SK-N-SH treated with all-trans-retinoic acid at 6 μM for 48 hours (cell line): Measurements from ENCODE around the gene HLCS.

Experiments
- ATAC-seq: fragments of 200-7000 bp; cut with Tn5 transposase; 3 replicates; pipeline ENCODE4 v1.9.1; 2020; ENCODE audit warnings: mild to moderate bottlenecking, moderate library complexity
- ARNTL ChIP-seq: fragments of 450-650 bp; formaldehyde crosslinking; IDR thresholded peaks from 2 replicates; pipeline ENCODE4 v1.5.0; 2020; ENCODE audit warnings: low read depth, mild to moderate bottlenecking, moderate library complexity, borderline replicate concordance
- BACH2 ChIP-seq: fragments of 250-450 bp; sonication (Bioruptor Pico); IDR thresholded peaks from 2 replicates; pipeline ENCODE4 v1.9.0; 2021; ENCODE audit warnings: mild to moderate bottlenecking, borderline replicate concordance
- CSRNP3 ChIP-seq: fragments of 250-450 bp; sonication (Bioruptor Pico); IDR thresholded peaks from 2 replicates; pipeline ENCODE4 v1.5.1; 2021; ENCODE audit warnings: mild to moderate bottlenecking, moderate library complexity
- ESRRG ChIP-seq: fragments of 250-450 bp; sonication (Bioruptor Pico); IDR thresholded peaks from 2 replicates; pipeline ENCODE4 v1.6.1; 2021; ENCODE audit warnings: mild to moderate bottlenecking
- GLIS3 ChIP-seq: fragments of 250-450 bp; sonication (Bioruptor Pico); IDR thresholded peaks from 2 replicates; pipeline ENCODE4 v1.5.0; 2020; ENCODE audit warnings: mild to moderate bottlenecking, moderate library complexity
- ISL1 ChIP-seq: fragments of 250-450 bp; sonication (Bioruptor Pico); IDR thresholded peaks from 2 replicates; pipeline ENCODE4 v2.1.2; 2022; ENCODE audit warnings: mild to moderate bottlenecking, moderate library complexity
- OSR1 ChIP-seq: fragments of 250-450 bp; sonication (Bioruptor Pico); IDR thresholded peaks from 2 replicates; pipeline ENCODE4 v1.8.0; 2022; ENCODE audit warnings: moderate library complexity, mild to moderate bottlenecking, inconsistent platforms
- POU6F1 ChIP-seq: fragments of 250-450 bp; sonication (Bioruptor Pico); IDR thresholded peaks from 2 replicates; pipeline ENCODE4 v1.8.0; 2021; ENCODE audit warnings: low read depth, mild to moderate bottlenecking, moderate library complexity, borderline replicate concordance
- PPARA ChIP-seq: fragments of 250-450 bp; sonication (Bioruptor Pico); IDR thresholded peaks from 2 replicates; pipeline ENCODE4 v1.5.0; 2020; ENCODE audit warnings: mild to moderate bottlenecking, borderline replicate concordance
- RARB ChIP-seq: fragments of 250-450 bp; sonication (Bioruptor Pico); IDR thresholded peaks from 2 replicates; pipeline ENCODE4 v1.8.0; 2021; ENCODE audit warnings: mild to moderate bottlenecking, moderate library complexity
- SNAI2 ChIP-seq: fragments of 250-450 bp; sonication (Bioruptor Pico); IDR thresholded peaks from 2 replicates; pipeline ENCODE4 v1.5.0; 2020; ENCODE audit warnings: mild to moderate bottlenecking, moderate library complexity
- TOX ChIP-seq: fragments of 250-450 bp; sonication (Bioruptor Pico); IDR thresholded peaks from 2 replicates; pipeline ENCODE4 v1.8.0; 2021; ENCODE audit warnings: mild to moderate bottlenecking, moderate library complexity, borderline replicate concordance
- ZFP3 ChIP-seq: fragments of 250-450 bp; sonication (Bioruptor Pico); IDR thresholded peaks from 2 replicates; pipeline ENCODE4 v1.5.0; 2020; ENCODE audit warnings: mild to moderate bottlenecking, moderate library complexity
- ZFP30 ChIP-seq: fragments of 450-650 bp; formaldehyde crosslinking; IDR thresholded peaks from 2 replicates; pipeline ENCODE4 v1.5.0; 2022; ENCODE audit warnings: mild to moderate bottlenecking, moderate library complexity
- ZNF70 ChIP-seq: fragments of 450-650 bp; formaldehyde crosslinking; IDR thresholded peaks from 2 replicates; pipeline ENCODE4 v1.5.0; 2020; ENCODE audit warnings: mild to moderate bottlenecking, moderate library complexity
- ZNF8 ChIP-seq: fragments of 450-650 bp; formaldehyde crosslinking; IDR thresholded peaks from 2 replicates; pipeline ENCODE4 v1.5.0; 2020; ENCODE audit warnings: mild to moderate bottlenecking, moderate library complexity
- TF ChIP-seq, protein P1 (sequence below): fragments of 250-450 bp; sonication (Bioruptor Pico); IDR thresholded peaks from 2 replicates; pipeline ENCODE4 v1.5.1; 2020; ENCODE audit warnings: low read depth, mild to moderate bottlenecking, moderate library complexity
- TF ChIP-seq, protein P2 (sequence below): fragments of 250-450 bp; sonication (Bioruptor Pico); IDR thresholded peaks from 2 replicates; pipeline ENCODE4 v1.5.0; 2020; ENCODE audit warnings: mild to moderate bottlenecking, moderate library complexity
- TF ChIP-seq, protein P3 (sequence below): fragments of 250-450 bp; sonication (Bioruptor Pico); IDR thresholded peaks from 2 replicates; pipeline ENCODE4 v1.8.0; 2020; ENCODE audit warnings: mild to moderate bottlenecking, moderate library complexity, borderline replicate concordance

Gene HLCS

DNA sequence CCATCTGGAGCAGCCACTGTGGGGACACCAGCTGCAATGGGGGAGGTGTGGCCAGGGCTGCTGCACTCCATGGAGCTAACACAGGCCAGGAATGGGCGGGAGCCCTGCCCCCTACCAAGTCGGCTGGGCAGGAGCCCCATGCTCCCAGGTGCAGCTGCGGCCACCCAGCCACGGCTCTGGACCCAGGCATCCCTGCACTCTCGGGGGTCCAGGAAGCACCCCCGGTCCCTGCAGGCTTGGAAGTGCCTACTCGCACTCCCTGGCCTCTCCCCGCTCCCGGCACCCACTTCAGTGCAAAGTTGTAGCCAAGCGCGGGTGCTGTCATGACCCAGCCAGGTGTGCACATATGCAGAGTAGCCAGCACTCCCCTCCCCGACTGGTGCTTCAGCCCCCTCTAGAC, 91.8 kb downstream of the HLCS start (continued):
- TF ChIP-seq, protein P1, sequence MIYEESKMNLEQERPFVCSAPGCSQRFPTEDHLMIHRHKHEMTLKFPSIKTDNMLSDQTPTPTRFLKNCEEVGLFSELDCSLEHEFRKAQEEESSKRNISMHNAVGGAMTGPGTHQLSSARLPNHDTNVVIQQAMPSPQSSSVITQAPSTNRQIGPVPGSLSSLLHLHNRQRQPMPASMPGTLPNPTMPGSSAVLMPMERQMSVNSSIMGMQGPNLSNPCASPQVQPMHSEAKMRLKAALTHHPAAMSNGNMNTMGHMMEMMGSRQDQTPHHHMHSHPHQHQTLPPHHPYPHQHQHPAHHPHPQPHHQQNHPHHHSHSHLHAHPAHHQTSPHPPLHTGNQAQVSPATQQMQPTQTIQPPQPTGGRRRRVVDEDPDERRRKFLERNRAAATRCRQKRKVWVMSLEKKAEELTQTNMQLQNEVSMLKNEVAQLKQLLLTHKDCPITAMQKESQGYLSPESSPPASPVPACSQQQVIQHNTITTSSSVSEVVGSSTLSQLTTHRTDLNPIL (CRISPR knock-in tag): no peak

DNA sequence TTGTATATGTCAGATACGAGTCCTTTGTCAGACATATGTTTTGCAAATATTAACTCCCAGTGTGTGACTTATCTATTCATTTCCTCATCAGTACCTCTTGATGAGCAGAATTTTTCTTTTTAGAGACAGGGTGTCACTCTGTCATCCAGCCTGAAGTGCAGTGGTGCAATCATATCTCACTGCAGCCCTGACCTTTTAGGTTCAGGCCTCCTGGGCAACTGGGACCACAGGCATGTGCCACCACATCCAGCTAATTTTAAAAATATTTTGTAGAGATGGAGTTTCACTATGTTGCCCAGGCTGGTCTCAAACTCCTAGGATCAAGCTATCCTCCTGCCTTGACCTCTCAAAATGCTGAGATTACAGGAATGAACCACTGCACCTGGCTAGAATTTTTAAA, 93.0 kb downstream of the HLCS start:
- no peak for ATAC-seq
- TF ChIP-seq ESRRG (CRISPR knock-in tag): no peak

GRCh38 chr21:36867291-36867905, 99.1 kb downstream of the HLCS start:
- no peak for ATAC-seq
- TF ChIP-seq OSR1 (CRISPR knock-in tag): no peak
- no peak for TF ChIP-seq SNAI2 (CRISPR knock-in tag)
- no peak for TF ChIP-seq CSRNP3
- no peak for TF ChIP-seq ZNF8 (CRISPR knock-in tag)
- no peak for TF ChIP-seq ZFP3 (CRISPR knock-in tag)
- no peak for TF ChIP-seq ZFP30 (CRISPR knock-in tag)
- no peak for TF ChIP-seq ZNF70
- no peak for TF ChIP-seq ARNTL (CRISPR knock-in tag)
- no peak for TF ChIP-seq TOX (CRISPR knock-in tag)
- TF ChIP-seq, protein P2, sequence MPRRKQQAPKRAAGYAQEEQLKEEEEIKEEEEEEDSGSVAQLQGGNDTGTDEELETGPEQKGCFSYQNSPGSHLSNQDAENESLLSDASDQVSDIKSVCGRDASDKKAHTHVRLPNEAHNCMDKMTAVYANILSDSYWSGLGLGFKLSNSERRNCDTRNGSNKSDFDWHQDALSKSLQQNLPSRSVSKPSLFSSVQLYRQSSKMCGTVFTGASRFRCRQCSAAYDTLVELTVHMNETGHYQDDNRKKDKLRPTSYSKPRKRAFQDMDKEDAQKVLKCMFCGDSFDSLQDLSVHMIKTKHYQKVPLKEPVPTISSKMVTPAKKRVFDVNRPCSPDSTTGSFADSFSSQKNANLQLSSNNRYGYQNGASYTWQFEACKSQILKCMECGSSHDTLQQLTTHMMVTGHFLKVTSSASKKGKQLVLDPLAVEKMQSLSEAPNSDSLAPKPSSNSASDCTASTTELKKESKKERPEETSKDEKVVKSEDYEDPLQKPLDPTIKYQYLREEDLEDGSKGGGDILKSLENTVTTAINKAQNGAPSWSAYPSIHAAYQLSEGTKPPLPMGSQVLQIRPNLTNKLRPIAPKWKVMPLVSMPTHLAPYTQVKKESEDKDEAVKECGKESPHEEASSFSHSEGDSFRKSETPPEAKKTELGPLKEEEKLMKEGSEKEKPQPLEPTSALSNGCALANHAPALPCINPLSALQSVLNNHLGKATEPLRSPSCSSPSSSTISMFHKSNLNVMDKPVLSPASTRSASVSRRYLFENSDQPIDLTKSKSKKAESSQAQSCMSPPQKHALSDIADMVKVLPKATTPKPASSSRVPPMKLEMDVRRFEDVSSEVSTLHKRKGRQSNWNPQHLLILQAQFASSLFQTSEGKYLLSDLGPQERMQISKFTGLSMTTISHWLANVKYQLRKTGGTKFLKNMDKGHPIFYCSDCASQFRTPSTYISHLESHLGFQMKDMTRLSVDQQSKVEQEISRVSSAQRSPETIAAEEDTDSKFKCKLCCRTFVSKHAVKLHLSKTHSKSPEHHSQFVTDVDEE (CRISPR knock-in tag): no peak
- TF ChIP-seq, protein P3, sequence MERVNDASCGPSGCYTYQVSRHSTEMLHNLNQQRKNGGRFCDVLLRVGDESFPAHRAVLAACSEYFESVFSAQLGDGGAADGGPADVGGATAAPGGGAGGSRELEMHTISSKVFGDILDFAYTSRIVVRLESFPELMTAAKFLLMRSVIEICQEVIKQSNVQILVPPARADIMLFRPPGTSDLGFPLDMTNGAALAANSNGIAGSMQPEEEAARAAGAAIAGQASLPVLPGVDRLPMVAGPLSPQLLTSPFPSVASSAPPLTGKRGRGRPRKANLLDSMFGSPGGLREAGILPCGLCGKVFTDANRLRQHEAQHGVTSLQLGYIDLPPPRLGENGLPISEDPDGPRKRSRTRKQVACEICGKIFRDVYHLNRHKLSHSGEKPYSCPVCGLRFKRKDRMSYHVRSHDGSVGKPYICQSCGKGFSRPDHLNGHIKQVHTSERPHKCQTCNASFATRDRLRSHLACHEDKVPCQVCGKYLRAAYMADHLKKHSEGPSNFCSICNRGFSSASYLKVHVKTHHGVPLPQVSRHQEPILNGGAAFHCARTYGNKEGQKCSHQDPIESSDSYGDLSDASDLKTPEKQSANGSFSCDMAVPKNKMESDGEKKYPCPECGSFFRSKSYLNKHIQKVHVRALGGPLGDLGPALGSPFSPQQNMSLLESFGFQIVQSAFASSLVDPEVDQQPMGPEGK (CRISPR knock-in tag): no peak
- TF ChIP-seq GLIS3 (CRISPR knock-in tag): no peak
- TF ChIP-seq PPARA: no peak
- no peak for TF ChIP-seq ISL1
- TF ChIP-seq, protein P1 (CRISPR knock-in tag): no peak
- TF ChIP-seq BACH2: no peak
- TF ChIP-seq RARB (CRISPR knock-in tag): no peak
- no peak for TF ChIP-seq ESRRG (CRISPR knock-in tag)

DNA sequence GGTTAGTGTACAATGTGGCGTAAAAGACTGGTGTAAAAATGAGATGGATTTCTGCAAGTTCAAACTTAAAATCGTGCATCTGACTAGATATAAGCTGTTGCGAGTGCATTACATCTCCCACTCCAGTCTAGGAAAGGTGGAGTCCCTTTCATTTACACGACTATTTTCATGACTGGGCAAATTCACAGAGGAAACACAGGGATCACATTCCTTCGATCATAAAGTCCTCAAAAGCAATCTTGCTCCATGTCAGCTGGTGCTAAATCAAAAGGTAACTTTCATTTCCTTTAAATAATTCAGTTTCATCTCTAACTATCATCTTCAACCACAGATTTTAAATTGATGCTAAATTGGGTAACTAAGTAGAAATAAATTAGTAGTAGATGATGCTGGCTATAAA, 100.0 kb downstream of the HLCS start:
- no peak for ATAC-seq
- TF ChIP-seq ZFP30 (CRISPR knock-in tag) (no peak), POU6F1 (CRISPR knock-in tag) (no peak), TOX (CRISPR knock-in tag) (no peak)
- TF ChIP-seq, protein P3 (CRISPR knock-in tag): no peak
